DOHH2 (cell line): ENCODE data around the gene ETV4.

ENCODE experiments used
- H3F3A ChIP-seq: fragments of 200-600 bp; sonication (generic), shearing (Covaris generic); 2 replicates; pipeline ENCODE4 v1.6.0; 2016; ENCODE audit warnings: antibody characterized with exemption, mild to moderate bottlenecking; ENCODE audit not compliant: control insufficient read depth, insufficient read depth
- H3K27ac ChIP-seq: fragments of 200-600 bp; sonication (generic); 2 replicates; pipeline ENCODE4 v1.5.1; 2014; ENCODE audit warnings: low read depth, mild to moderate bottlenecking, low read length, moderate library complexity
- H3K27me3 ChIP-seq: fragments of 200-600 bp; sonication (generic); 2 replicates; pipeline ENCODE4 v1.6.1; 2014; ENCODE audit warnings: mild to moderate bottlenecking, low read length, mixed read lengths; ENCODE audit not compliant: control insufficient read depth
- H3K36me3 ChIP-seq: fragments of 200-600 bp; sonication (generic); 2 replicates; pipeline ENCODE4 v1.6.1; 2014; ENCODE audit warnings: mild to moderate bottlenecking, low read length, moderate library complexity, mixed read lengths; ENCODE audit not compliant: control insufficient read depth
- H3K4me1 ChIP-seq: fragments of 200-600 bp; sonication (generic); 2 replicates; pipeline ENCODE4 v1.6.1; 2014; ENCODE audit warnings: mild to moderate bottlenecking, low read length, mixed read lengths; ENCODE audit not compliant: control insufficient read depth
- H3K4me2 ChIP-seq: fragments of 200-600 bp; sonication (generic); 2 replicates; pipeline ENCODE4 v1.6.0; 2014; ENCODE audit warnings: mild to moderate bottlenecking, low read length, moderate library complexity
- H3K4me3 ChIP-seq: fragments of 200-600 bp; sonication (generic); 2 replicates; pipeline ENCODE4 v1.5.1; 2014; ENCODE audit warnings: mild to moderate bottlenecking, low read length, mixed read lengths
- H3K79me2 ChIP-seq: fragments of 200-600 bp; sonication (generic); 2 replicates; pipeline ENCODE4 v1.6.1; 2014; ENCODE audit warnings: mild to moderate bottlenecking, low read length, mixed read lengths; ENCODE audit not compliant: control insufficient read depth
- H3K9me2 ChIP-seq: fragments of 200-600 bp; sonication (generic); replicated peaks from 2 replicates; pipeline ENCODE4 v1.6.1; 2014; ENCODE audit warnings: mild to moderate bottlenecking, low read length, mixed read lengths; ENCODE audit not compliant: control insufficient read depth
- H3K9me3 ChIP-seq: fragments of 200-600 bp; sonication (generic); 2 replicates; pipeline ENCODE4 v1.6.1; 2014; ENCODE audit warnings: antibody characterized with exemption, low read length, mixed read lengths; ENCODE audit not compliant: control insufficient read depth, insufficient read depth
- H4K20me1 ChIP-seq: fragments of 200-600 bp; sonication (generic); 2 replicates; pipeline ENCODE4 v1.6.0; 2014; ENCODE audit warnings: low read depth, mild to moderate bottlenecking, antibody characterized with exemption, low read length, moderate library complexity; ENCODE audit not compliant: control insufficient read depth, insufficient read depth
- CTCF ChIP-seq: fragments of 200-600 bp; sonication (generic); IDR thresholded peaks from one replicate; pipeline ENCODE4 v1.5.1; 2014; ENCODE audit warnings: antibody characterized with exemption, mild to moderate bottlenecking, low read depth, low read length; ENCODE audit not compliant: poor library complexity, severe bottlenecking
- EZH2phosphoT487 ChIP-seq: fragments of 200-600 bp; sonication (generic); IDR thresholded peaks from 2 replicates; pipeline ENCODE4 v1.6.1; 2017; ENCODE audit warnings: borderline replicate concordance, mild to moderate bottlenecking, antibody characterized with exemption, low read length, moderate library complexity, mixed read lengths

Gene ETV4

DNA sequence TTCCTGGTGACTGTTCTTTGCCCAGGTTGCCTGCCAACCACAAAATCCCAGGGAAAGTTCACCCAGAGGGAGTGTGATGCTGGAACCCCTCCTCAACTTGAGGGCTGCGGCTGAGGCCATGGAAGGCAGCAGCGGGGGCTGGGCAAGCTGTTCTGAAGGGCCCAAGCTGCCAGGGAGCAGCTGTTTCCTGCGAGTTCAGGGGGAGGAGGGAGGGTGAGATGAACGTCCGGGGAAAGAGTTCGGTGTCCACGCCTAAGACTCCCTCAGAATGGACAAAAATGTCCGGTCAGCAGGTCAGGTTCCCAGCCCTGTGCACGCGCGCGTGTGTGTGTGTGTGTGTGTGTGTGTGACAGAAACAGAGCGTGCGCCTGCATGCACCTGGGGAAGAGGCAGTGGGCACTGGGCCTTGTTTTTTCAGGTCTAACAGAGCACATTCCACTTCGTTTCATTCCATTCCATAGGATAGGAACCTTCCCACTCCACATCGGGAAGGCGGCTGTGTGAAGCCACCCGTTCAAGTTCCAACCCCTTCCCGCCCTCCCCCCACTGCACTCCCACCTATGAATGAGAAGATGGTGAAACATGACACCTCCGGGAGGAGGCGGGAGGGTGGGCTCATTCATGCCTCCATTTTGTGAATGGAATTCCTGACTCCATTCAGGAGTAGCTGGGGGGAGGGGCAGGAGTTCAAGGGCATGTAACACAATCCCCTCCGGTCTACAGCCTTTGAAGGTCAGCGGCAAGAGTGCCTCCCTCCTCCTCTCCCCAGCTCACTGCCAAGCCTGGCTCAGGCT, 15.7 kb downstream of the ETV4 start:
- Histone ChIP-seq H4K20me1 (0 out of 2 replicates have a peak, but pooled peaks cover 4% of the 10 kb centered on the region), H3K4me3 (no peak overlapping the region), H3F3A (no peaks in the 10 kb centered on the region), H3K79me2 (no peaks in the 10 kb centered on the region), H3K9me2 (no peaks in the 10 kb centered on the region), H3K27ac (no peak overlapping the region), H3K4me1 (no peaks in the 10 kb centered on the region), H3K36me3 (no peaks in the 10 kb centered on the region; the same call in 1 of the 2 replicates), H3K9me3 (no peaks in the 10 kb centered on the region), H3K4me2 (no peak overlapping the region), H3K27me3 (no peaks in the 10 kb centered on the region)
- TF ChIP-seq CTCF (no peak), EZH2phosphoT487 (no peak)

DNA sequence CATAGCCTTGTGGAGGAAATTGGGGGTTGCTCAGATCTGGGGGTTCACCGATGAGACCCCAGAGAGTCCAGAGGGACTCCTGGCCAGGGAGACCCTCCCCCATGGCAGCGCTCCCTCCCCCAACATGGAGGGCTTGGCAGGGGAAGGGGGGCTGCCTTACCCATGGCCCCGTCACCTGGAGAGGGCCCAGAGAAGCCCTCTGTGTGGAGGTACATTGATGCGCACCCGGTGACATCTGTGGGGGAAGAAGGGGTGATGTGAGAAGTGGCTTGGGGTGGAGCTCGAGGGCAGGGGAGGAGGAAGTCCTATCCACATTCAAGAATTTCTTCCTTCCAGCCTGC, 16.2 kb downstream of the ETV4 start:
- H3K4me3 ChIP-seq, result no peak overlapping the region
- no peaks in the 10 kb centered on the region for H3K9me3 ChIP-seq
- H4K20me1 ChIP-seq, result 0 out of 2 replicates have a peak, but pooled peaks cover 4% of the 10 kb centered on the region
- H3K4me2 ChIP-seq, result no peak overlapping the region
- no peaks in the 10 kb centered on the region for H3F3A ChIP-seq
- H3K9me2 ChIP-seq, result no peaks in the 10 kb centered on the region
- H3K79me2 ChIP-seq, result no peaks in the 10 kb centered on the region
- no peaks in the 10 kb centered on the region for H3K27me3 ChIP-seq
- H3K36me3 ChIP-seq, result peaks cover 5% of the 10 kb centered on the region
- H3K4me1 ChIP-seq, result no peaks in the 10 kb centered on the region
- no peak overlapping the region for H3K27ac ChIP-seq
- TF ChIP-seq EZH2phosphoT487, result no peak

DNA sequence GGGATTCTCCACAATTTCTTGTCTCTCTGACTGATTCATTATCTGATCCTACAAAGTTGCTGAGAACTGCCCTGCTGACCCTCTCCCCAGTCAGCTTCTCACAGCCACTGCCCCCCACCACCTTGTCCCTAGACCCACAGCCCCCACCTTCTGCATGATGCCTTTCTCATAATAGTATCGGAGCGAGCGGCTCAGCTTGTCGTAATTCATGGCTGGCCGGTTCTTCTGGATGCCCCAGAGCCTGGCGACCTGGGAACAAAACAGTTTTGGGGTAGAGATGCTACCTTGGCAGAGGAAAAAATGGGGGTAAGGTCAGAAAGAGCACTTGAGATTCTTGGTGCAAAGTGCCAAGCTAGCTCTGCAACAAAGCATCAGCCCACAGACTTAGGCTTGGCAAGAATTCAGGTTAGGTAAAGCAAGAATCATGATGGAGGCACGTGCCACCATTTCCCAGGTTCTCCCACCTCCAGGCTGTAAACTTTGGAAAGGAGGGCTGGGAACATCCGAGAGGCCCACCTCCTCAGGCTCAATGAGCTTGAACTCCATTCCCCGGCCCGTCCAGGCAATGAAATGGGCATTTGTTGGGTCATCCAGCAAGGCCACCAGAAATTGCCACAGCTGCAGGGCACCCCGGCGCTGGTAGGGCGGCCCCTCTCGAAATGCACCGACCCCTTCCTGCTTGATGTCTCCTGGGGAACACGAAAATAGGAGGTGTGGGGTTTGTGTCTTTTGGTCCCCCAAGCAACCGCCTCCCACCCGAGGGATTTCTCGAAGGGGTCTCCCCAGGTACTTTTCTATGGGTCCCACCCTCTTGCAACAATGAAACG, 16.9 kb downstream of the ETV4 start:
- Histone ChIP-seq H3F3A (no peaks in the 10 kb centered on the region), H3K79me2 (no peaks in the 10 kb centered on the region), H3K4me2 (no peak overlapping the region), H3K36me3 (peaks cover 11% of the 10 kb centered on the region), H3K4me1 (no peaks in the 10 kb centered on the region), H3K4me3 (no peak overlapping the region), H3K9me2 (no peaks in the 10 kb centered on the region), H3K27ac (no peak overlapping the region), H3K9me3 (no peaks in the 10 kb centered on the region), H4K20me1 (0 out of 2 replicates have a peak, but pooled peaks cover 4% of the 10 kb centered on the region), H3K27me3 (no peaks in the 10 kb centered on the region)
- TF ChIP-seq EZH2phosphoT487 (no peak), CTCF (no peak)
